SK-N-SH treated with all-trans-retinoic acid at 6 μM for 48 hours (cell line): ENCODE data around the gene PTTG2.

Experiments
- RARB ChIP-seq: fragments of 250-450 bp; sonication (Bioruptor Pico); IDR thresholded peaks from 2 replicates; pipeline ENCODE4 v1.8.0; 2021; ENCODE audit warnings: mild to moderate bottlenecking, moderate library complexity
- ZC3H10 ChIP-seq: fragments of 250-450 bp; sonication (Bioruptor Pico); IDR thresholded peaks from 2 replicates; pipeline ENCODE4 v1.5.1; 2021; ENCODE audit warnings: mild to moderate bottlenecking, moderate library complexity
- ZFP30 ChIP-seq: fragments of 450-650 bp; formaldehyde crosslinking; IDR thresholded peaks from 2 replicates; pipeline ENCODE4 v1.5.0; 2022; ENCODE audit warnings: mild to moderate bottlenecking, moderate library complexity
- ZNF565 ChIP-seq: fragments of 450-650 bp; formaldehyde crosslinking; conservative IDR thresholded peaks from 2 replicates; pipeline ENCODE4 v1.5.0; 2020; ENCODE audit warnings: low read depth, mild to moderate bottlenecking, moderate library complexity

DNA sequence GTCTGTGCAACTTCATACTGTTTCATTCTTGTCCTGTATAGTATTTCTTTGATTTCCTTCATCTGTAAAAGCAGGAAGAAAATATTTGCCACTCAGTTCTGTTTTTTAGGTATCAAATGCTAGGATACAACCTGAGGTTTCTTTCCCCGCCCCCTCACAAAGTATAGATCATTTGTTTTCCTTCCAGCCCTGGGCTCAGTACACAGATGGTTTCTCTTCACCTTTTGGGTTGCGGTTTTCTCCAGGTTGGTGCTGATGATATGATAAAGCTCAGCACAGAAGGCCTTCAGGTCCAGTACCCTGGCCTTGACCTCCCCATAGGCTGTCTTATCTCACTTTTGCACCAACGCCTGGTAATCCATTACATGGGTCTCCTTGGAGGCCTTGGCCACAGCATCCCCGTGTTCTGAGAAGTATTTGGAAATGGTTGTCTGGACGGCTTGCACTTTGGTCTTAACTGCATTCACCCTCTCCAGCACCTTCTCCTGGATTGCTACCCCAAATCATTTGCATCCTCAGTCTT, 35.2 kb downstream of the PTTG2 start:
- TF ChIP-seq ZC3H10 (CRISPR knock-in tag) (no peak), ZNF565 (no peak), ZFP30 (CRISPR knock-in tag) (no peak), RARB (CRISPR knock-in tag) (no peak)
